ENCODE measurements around the gene VPS35.
A peak's percentile ranks its signal among the peaks of the same experiment; 100 is the strongest.

Gene VPS35

GRCh38 chr16:46696957-46697356 lies 8.0 kb upstream of the VPS35 start:
- no peak for FAIRE-seq
- DNase-seq (ENCODE audit: insufficient read length, low spot score) = no peak
- no peak for TF ChIP-seq CTCF (IDR thresholded peaks at IDR 0.05; ENCODE audit: insufficient read depth, missing control alignments)

- TF ChIP-seq CTCF (IDR thresholded peaks at IDR 0.05; ENCODE audit: insufficient read depth, missing control alignments) = no peak
- FAIRE-seq (no peak), DNase-seq (ENCODE audit: insufficient read length, low spot score) (no peak)
These were observed 7.0 kb upstream of the VPS35 start for GRCh38 chr16:46695937-46696336.

GRCh38 chr16:46693598-46693997 lies 4.6 kb upstream of the VPS35 start:
- TF ChIP-seq CTCF (IDR thresholded peaks at IDR 0.05; ENCODE audit: insufficient read depth, missing control alignments) = no peak
- DNase-seq (ENCODE audit: insufficient read length, low spot score) = no peak
- no peak for FAIRE-seq

- TF ChIP-seq CTCF (IDR thresholded peaks at IDR 0.05; ENCODE audit: insufficient read depth, missing control alignments) = no peak
- no peak for DNase-seq (ENCODE audit: insufficient read length, low spot score)
- no peak for FAIRE-seq
These were observed 2.7 kb upstream of the VPS35 start for GRCh38 chr16:46691726-46692125.

GRCh38 chr16:46690281-46691178 lies 1.6 kb upstream of the VPS35 start:
- DNase-seq (ENCODE audit: insufficient read length, low spot score) = no peak
- no peak for TF ChIP-seq CTCF (IDR thresholded peaks at IDR 0.05; ENCODE audit: insufficient read depth, missing control alignments)
- no peak for FAIRE-seq

GRCh38 chr16:46689365-46690280 lies 645 bp upstream of the VPS35 start, which contains the start of gene ORC6:
TSS of gene ORC6 (plus strand) at chr16:46689659. CDS start at chr16:46689706, 47 bp downstream.
- peak; percentile 25 for DNase-seq (ENCODE audit: insufficient read length, low spot score)
- TF ChIP-seq CTCF (IDR thresholded peaks at IDR 0.05; ENCODE audit: insufficient read depth, missing control alignments) = peak; percentile 46
- FAIRE-seq = no peak
